Pancreas (tissue), 10 donors: ENCODE measurements around the gene TPPP. TPM values are rescaled to one million over a fixed set of nuclear protein-coding genes. Genes with fewer than 3 reads are reported as not detected.

Source experiments
- ATAC-seq, 4 donors: fragments of 200-7000 bp; cut with Tn5 transposase; one replicate each; pipeline versions ENCODE4 v1.8.0 to v1.9.1; 2020; ENCODE audit warnings: mild to moderate bottlenecking in 4 of 4, moderate library complexity in 4 of 4
- DNase-seq, 6 donors: peaks; one replicate each; pipeline ENCODE4 v3.0.0-alpha.2; 2020
- FAIRE-seq: peaks from 2 replicates; lab custom pipeline; 2012; peaks lifted over from hg19 to GRCh38; lab: Jason Lieb, UNC
- H3K27ac ChIP-seq, 4 donors: fragments of 200-600 bp; sonication (generic); 1 replicate in 3 of 4; 2 replicates in 1 of 4; pipeline versions ENCODE4 v1.5.0 to v1.8.0; 2020
- H3K27me3 ChIP-seq, 4 donors: fragments of 200-600 bp; one replicate each; pipeline ENCODE4 v1.8.0; 2021
- H3K36me3 ChIP-seq, 3 donors: fragments of 200-600 bp; sonication (generic) in 1 of 3; one replicate each; pipeline versions ENCODE4 v1.5.0 to v1.8.0; 2020 to 2021
- H3K4me1 ChIP-seq, 3 donors: fragments of 200-600 bp; one replicate each; pipeline ENCODE4 v1.8.0; 2021
- H3K4me3 ChIP-seq, 4 donors: fragments of 200-600 bp; sonication (generic) in 2 of 4; one replicate each; pipeline versions ENCODE4 v1.5.0 to v1.8.0; 2020 to 2021
- H3K9me3 ChIP-seq, 4 donors: fragments of 200-600 bp; one replicate each; pipeline ENCODE4 v1.8.0; 2021
- CTCF ChIP-seq, 4 donors: fragments of 200-600 bp; sonication (generic) in 3 of 4; IDR thresholded peaks; one replicate each; pipeline versions ENCODE4 v1.5.0 to v1.8.0; 2021; ENCODE audit warnings: antibody characterized with exemption in 4 of 4
- WGBS, 2 donors: extraction: QIAGEN DNeasy Blood & Tissue Kit; methylation state at CpG; one replicate each; pipeline ENCODE4 v1.1.7; 2013; 5-methylcytosine and 5-hydroxymethylcytosine counted together
- intact Hi-C, 3 donors: fragments of 100-400 bp; cut with DNase I; formaldehyde crosslinking; loops; one replicate each; pipeline versions ENCODE4 v1.11.1 to v1.14.2; 2022
- polyA plus RNA-seq, 2 donors: library from polyadenylated mRNA; stranded (reverse); fragments of 200-250 nt; gene quantifications; one replicate each; pipeline ENCODE4 v1.2.3, GENCODE V29; 2013
- total RNA-seq, 6 donors: library from RNA; stranded (reverse); fragmentation: NEBNext Ultra II Directional in 4 of 6; extraction: Animal tissue kit (Norgen Biotek cat#: 25700) in 4 of 6; gene quantifications; one replicate each; pipeline versions ENCODE4 v1.2.1 to v1.2.4, GENCODE V29; 2021 to 2023
- donor health status: healthy with polysubstance abuse.
- donor health status: DM: no; HTN: no; CAD: no; lungs with moderate emphysema.
- donor health status: DM: no; HTN: no; CAD: no.
- donor health status: control.
- donor health status: control.
- donor health status: Bipolar disorder and iron deficiency.
- donor health status: DM: yes; HTN: yes; CAD: no.
- donor health status: DM: no; HTN: no; CAD: no.
- donor health status: DM: no; HTN: no; CAD: no.
- donor health status: DM: yes; HTN: yes; CAD: no.

Gene TPPP
- total and polyA plus RNA-seq, 8 donors: 2.1 to 6.4 (median 2.8) TPM

- Histone ChIP-seq H3K27ac (no peak overlapping the region), H3K4me3 (no peak overlapping the region), H3K36me3 (no peaks in the 10 kb centered on the region), H3K4me1 (no peaks in the 10 kb centered on the region), H3K9me3 (no peaks in the 10 kb centered on the region), H3K27me3 (no peaks in the 10 kb centered on the region)
- ATAC-seq (no peak), DNase-seq (peak in 3 of 6 donors; percentile 23 to 72 (median 56)), FAIRE-seq (no peak)
- TF ChIP-seq CTCF (IDR thresholded peaks at IDR 0.05): no peak
- intact Hi-C loops: no loop called here
- 93 to 94% methylated on average over 40 of the region's 40 CpGs for WGBS, 2 donors
Observed at GRCh38 chr5:665956-666711, 27.0 kb downstream of the TPPP start.

GRCh38 chr5:665541-665955 lies 27.6 kb downstream of the TPPP start:
- Histone ChIP-seq H3K36me3 (no peaks in the 10 kb centered on the region), H3K27me3 (no peaks in the 10 kb centered on the region), H3K27ac (no peak overlapping the region), H3K9me3 (no peaks in the 10 kb centered on the region), H3K4me1 (no peaks in the 10 kb centered on the region), H3K4me3 (no peak overlapping the region)
- no peak for FAIRE-seq
- TF ChIP-seq CTCF (IDR thresholded peaks at IDR 0.05): no peak
- DNase-seq: peak in 2 of 6 donors; percentile 33 to 61
- ATAC-seq: no peak
- 75% methylated on average over 5 to 8 of the region's 8 CpGs for WGBS, 2 donors
- intact Hi-C loops: no loop called here

GRCh38 chr5:664994-665360 lies 28.2 kb downstream of the TPPP start:
- peak in 2 of 6 donors; percentile 39 to 81 for DNase-seq
- no peak for FAIRE-seq
- H3K27me3 ChIP-seq: no peaks in the 10 kb centered on the region
- no peak overlapping the region for H3K27ac ChIP-seq
- ATAC-seq: no peak
- H3K4me1 ChIP-seq: no peaks in the 10 kb centered on the region
- no peak for TF ChIP-seq CTCF (IDR thresholded peaks at IDR 0.05)
- no peak overlapping the region for H3K4me3 ChIP-seq
- 97 to 98% methylated on average over 17 to 20 of the region's 20 CpGs for WGBS, 2 donors
- H3K9me3 ChIP-seq: no peaks in the 10 kb centered on the region
- H3K36me3 ChIP-seq: no peaks in the 10 kb centered on the region
- intact Hi-C loops: no loop called here

GRCh38 chr5:664343-664993 lies 28.7 kb downstream of the TPPP start:
- ATAC-seq (peak; percentile 81 to 95 (median 92)), FAIRE-seq (no peak), DNase-seq (peak; percentile 68 to 93 (median 80))
- TF ChIP-seq CTCF (IDR thresholded peaks at IDR 0.05): no peak
- Histone ChIP-seq H3K27ac (no peak overlapping the region), H3K4me3 (no peak overlapping the region), H3K36me3 (no peaks in the 10 kb centered on the region), H3K27me3 (no peaks in the 10 kb centered on the region), H3K4me1 (no peaks in the 10 kb centered on the region), H3K9me3 (no peaks in the 10 kb centered on the region)
- intact Hi-C loops: no loop called here
- WGBS, 2 donors: 55 to 58% methylated on average over 24 of the region's 24 CpGs
